ENCODE results near the gene CTPS2. TPM values are rescaled to one million over a fixed set of nuclear protein-coding genes. Genes with fewer than 3 reads are reported as not detected.
A peak's percentile ranks its signal among the peaks of the same experiment; 100 is the strongest.

The CTPS2 gene
- polyA plus RNA-seq, 4 donors: 10.3 to 57.0 (median 29.9) TPM

DNA sequence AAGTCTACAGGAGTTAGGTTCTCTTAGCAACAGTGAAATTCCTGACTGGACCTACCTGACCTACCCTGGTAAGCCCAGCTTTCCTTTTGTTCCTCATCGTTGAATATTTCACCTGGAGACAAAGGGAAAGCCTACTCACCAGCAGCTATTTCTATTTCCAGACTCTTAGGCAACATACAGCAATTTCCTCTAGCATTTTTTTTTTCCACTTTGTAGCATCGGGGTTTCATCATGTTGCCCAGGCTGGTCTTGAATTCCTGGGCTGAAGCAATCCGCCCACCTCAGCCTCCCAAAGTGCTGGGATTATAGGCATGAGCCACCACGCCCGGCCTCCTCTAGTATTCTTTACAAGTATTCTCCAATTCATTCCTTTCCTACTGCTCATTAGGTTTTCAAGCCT, 69.3 kb downstream of the CTPS2 start:
- Histone ChIP-seq H3K36me3 (ENCODE audit: control insufficient read depth in 3 of 3, insufficient read depth in 2 of 3, low read depth in 1 of 3, low read length in 3 of 3) (peaks cover 0 to 19% (median 0%) of the 10 kb centered on the region in 3 donors), H3K9me3 (ENCODE audit: control insufficient read depth in 2 of 2, insufficient read depth in 1 of 2, low read depth in 1 of 2, low read length in 1 of 2) (no peaks in the 10 kb centered on the region), H3K27ac (ENCODE audit: low read depth in 1 of 3, low read length in 2 of 3) (peak overlapping the region in 2 of 3 donors; percentile 2 to 28), H3K27me3 (ENCODE audit: control insufficient read depth in 3 of 3, insufficient read depth in 3 of 3, low read length in 3 of 3) (no peaks in the 10 kb centered on the region), H3K4me1 (ENCODE audit: control insufficient read depth in 3 of 3, insufficient read depth in 2 of 3, low read depth in 1 of 3, low read length in 2 of 3) (peaks cover 0 to 29% (median 0%) of the 10 kb centered on the region in 3 donors), H3K4me3 (ENCODE audit: low read depth in 1 of 3, low read length in 3 of 3) (no peak overlapping the region)
- DNase-seq (peak in 1 of 2 donors; percentile 37), FAIRE-seq (no peak)
- WGBS, 3 donors: 64 to 79% (median 75%) methylated on average over 5 of the region's 5 CpGs

DNA sequence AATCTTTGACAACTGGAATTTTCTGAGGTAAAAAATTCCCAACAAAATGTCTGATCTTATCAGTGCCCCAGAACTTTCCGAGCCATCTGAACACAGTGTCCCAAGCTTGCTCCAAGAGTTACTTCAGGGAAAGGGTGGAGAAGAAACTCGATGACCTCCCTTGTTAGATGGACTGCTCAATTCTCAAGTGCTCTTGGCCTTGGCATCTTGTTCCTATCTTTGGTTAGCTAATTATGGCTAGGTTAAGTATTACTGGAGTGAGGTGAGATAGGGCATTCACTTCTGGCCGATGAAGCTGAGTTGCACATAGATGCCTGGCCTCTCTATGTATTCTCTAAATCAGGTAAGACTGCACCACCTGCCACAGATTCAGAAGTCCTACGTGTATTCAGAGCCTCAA, 71.6 kb downstream of the CTPS2 start:
- Histone ChIP-seq H3K36me3 (ENCODE audit: control insufficient read depth in 3 of 3, insufficient read depth in 2 of 3, low read depth in 1 of 3, low read length in 3 of 3) (peaks cover 0 to 23% (median 0%) of the 10 kb centered on the region in 3 donors), H3K9me3 (ENCODE audit: control insufficient read depth in 2 of 2, insufficient read depth in 1 of 2, low read depth in 1 of 2, low read length in 1 of 2) (no peaks in the 10 kb centered on the region), H3K4me1 (ENCODE audit: control insufficient read depth in 3 of 3, insufficient read depth in 2 of 3, low read depth in 1 of 3, low read length in 2 of 3) (peaks cover 0 to 24% (median 0%) of the 10 kb centered on the region in 3 donors), H3K27me3 (ENCODE audit: control insufficient read depth in 3 of 3, insufficient read depth in 3 of 3, low read length in 3 of 3) (no peaks in the 10 kb centered on the region), H3K27ac (ENCODE audit: low read depth in 1 of 3, low read length in 2 of 3) (peak overlapping the region in 1 of 3 donors; percentile 1), H3K4me3 (ENCODE audit: low read depth in 1 of 3, low read length in 3 of 3) (no peak overlapping the region)
- 36 to 70% (median 66%) methylated on average over 4 of the region's 4 CpGs for WGBS, 3 donors
- DNase-seq (peak in 1 of 2 donors; percentile 81), FAIRE-seq (peak; percentile 36)

- Histone ChIP-seq H3K4me1 (ENCODE audit: control insufficient read depth in 3 of 3, insufficient read depth in 2 of 3, low read depth in 1 of 3, low read length in 2 of 3) (peaks cover 0 to 16% (median 0%) of the 10 kb centered on the region in 3 donors), H3K27me3 (ENCODE audit: control insufficient read depth in 3 of 3, insufficient read depth in 3 of 3, low read length in 3 of 3) (no peaks in the 10 kb centered on the region), H3K36me3 (ENCODE audit: control insufficient read depth in 3 of 3, insufficient read depth in 2 of 3, low read depth in 1 of 3, low read length in 3 of 3) (peaks cover 0 to 23% (median 0%) of the 10 kb centered on the region in 3 donors), H3K9me3 (ENCODE audit: control insufficient read depth in 2 of 2, insufficient read depth in 1 of 2, low read depth in 1 of 2, low read length in 1 of 2) (no peaks in the 10 kb centered on the region), H3K4me3 (ENCODE audit: low read depth in 1 of 3, low read length in 3 of 3) (no peak overlapping the region), H3K27ac (ENCODE audit: low read depth in 1 of 3, low read length in 2 of 3) (peak overlapping the region in 2 of 3 donors; percentile 22 to 31)
- FAIRE-seq (no peak), DNase-seq (no peak)
- WGBS, 3 donors: 77 to 83% (median 78%) methylated on average over 6 of the region's 6 CpGs
Measured at GRCh38 chrX:16639966-16640365, 72.5 kb downstream of the CTPS2 start.

DNA sequence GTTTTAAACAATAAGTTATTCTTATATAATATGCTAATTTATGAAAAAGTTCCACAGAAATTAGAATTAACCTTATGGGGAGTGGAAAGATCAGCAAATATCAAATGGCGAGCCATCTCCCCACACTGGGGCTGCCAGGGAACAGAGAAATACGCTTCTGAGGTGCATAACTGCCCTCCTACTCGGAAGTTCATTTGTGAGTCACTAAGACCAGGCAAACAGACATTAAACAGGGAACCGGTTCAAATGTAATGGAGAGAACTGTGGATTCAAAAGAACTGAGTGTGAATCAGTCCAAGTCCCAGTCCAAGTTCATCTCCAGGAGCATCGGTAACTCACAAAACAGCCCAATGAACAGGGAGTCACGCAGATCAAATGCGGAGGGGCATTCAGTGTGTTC, 73.9 kb downstream of the CTPS2 start:
- no peak for FAIRE-seq
- no peak for DNase-seq
- Histone ChIP-seq H3K36me3 (ENCODE audit: control insufficient read depth in 3 of 3, insufficient read depth in 2 of 3, low read depth in 1 of 3, low read length in 3 of 3) (peaks cover 0 to 25% (median 0%) of the 10 kb centered on the region in 3 donors), H3K9me3 (ENCODE audit: control insufficient read depth in 2 of 2, insufficient read depth in 1 of 2, low read depth in 1 of 2, low read length in 1 of 2) (no peaks in the 10 kb centered on the region), H3K4me3 (ENCODE audit: low read depth in 1 of 3, low read length in 3 of 3) (no peak overlapping the region), H3K4me1 (ENCODE audit: control insufficient read depth in 3 of 3, insufficient read depth in 2 of 3, low read depth in 1 of 3, low read length in 2 of 3) (peaks cover 0 to 16% (median 0%) of the 10 kb centered on the region in 3 donors), H3K27ac (ENCODE audit: low read depth in 1 of 3, low read length in 2 of 3) (no peak overlapping the region), H3K27me3 (ENCODE audit: control insufficient read depth in 3 of 3, insufficient read depth in 3 of 3, low read length in 3 of 3) (no peaks in the 10 kb centered on the region)
- 86 to 95% (median 94%) methylated on average over 7 of the region's 7 CpGs for WGBS, 3 donors

DNA sequence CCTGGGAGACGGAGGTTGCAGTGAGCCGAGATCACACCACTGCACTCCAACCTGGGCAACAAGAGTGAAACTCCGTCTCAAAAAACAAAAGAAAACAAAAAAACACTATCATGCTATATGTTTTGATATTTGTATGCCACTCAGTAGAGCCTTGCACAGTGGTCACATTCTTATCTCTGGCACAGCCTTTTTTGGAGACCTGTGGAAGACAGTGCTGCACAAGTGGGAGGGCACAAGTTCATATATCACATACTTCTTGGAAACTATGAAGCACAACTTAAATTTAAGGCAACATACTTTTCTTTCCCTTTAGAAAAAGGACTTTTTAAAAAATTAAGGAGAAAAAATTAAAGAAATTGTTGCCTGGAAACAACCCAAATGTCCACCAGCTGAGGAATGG, 76.9 kb downstream of the CTPS2 start:
- H3K4me3 ChIP-seq (ENCODE audit: low read depth in 1 of 3, low read length in 3 of 3): no peak overlapping the region
- H3K36me3 ChIP-seq (ENCODE audit: control insufficient read depth in 3 of 3, insufficient read depth in 2 of 3, low read depth in 1 of 3, low read length in 3 of 3): peaks cover 0 to 26% (median 0%) of the 10 kb centered on the region in 3 donors
- no peaks in the 10 kb centered on the region for H3K27me3 ChIP-seq (ENCODE audit: control insufficient read depth in 3 of 3, insufficient read depth in 3 of 3, low read length in 3 of 3)
- no peak overlapping the region for H3K27ac ChIP-seq (ENCODE audit: low read depth in 1 of 3, low read length in 2 of 3)
- peaks cover 0 to 5% (median 0%) of the 10 kb centered on the region in 3 donors for H3K4me1 ChIP-seq (ENCODE audit: control insufficient read depth in 3 of 3, insufficient read depth in 2 of 3, low read depth in 1 of 3, low read length in 2 of 3)
- FAIRE-seq: no peak
- no peak for DNase-seq
- no peaks in the 10 kb centered on the region for H3K9me3 ChIP-seq (ENCODE audit: control insufficient read depth in 2 of 2, insufficient read depth in 1 of 2, low read depth in 1 of 2, low read length in 1 of 2)
- WGBS, 3 donors: 95 to 100% (median 96%) methylated on average over 1 to 3 of the region's 3 CpGs

DNA sequence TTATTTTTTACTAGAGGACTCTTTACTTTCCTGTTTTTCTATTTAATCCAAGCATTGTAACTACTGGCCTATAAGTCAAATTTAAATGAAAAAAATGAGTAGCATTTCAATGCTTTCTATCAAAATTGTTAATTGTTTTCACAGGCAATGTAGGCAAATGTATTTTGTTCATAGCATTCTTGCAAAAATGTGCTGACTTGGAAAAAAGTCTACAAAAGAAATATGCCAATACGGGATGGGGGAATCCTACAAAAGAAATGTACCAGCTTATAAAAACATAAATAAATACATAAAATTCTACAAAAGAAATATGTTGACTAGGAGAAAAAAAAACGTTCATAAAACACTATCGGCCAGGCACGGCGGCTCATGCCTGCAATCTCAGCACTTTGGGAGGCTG, 77.4 kb downstream of the CTPS2 start:
- DNase-seq (no peak), FAIRE-seq (no peak)
- Histone ChIP-seq H3K36me3 (ENCODE audit: control insufficient read depth in 3 of 3, insufficient read depth in 2 of 3, low read depth in 1 of 3, low read length in 3 of 3) (peaks cover 0 to 23% (median 0%) of the 10 kb centered on the region in 3 donors), H3K27ac (ENCODE audit: low read depth in 1 of 3, low read length in 2 of 3) (no peak overlapping the region), H3K9me3 (ENCODE audit: control insufficient read depth in 2 of 2, insufficient read depth in 1 of 2, low read depth in 1 of 2, low read length in 1 of 2) (no peaks in the 10 kb centered on the region), H3K27me3 (ENCODE audit: control insufficient read depth in 3 of 3, insufficient read depth in 3 of 3, low read length in 3 of 3) (no peaks in the 10 kb centered on the region), H3K4me1 (ENCODE audit: control insufficient read depth in 3 of 3, insufficient read depth in 2 of 3, low read depth in 1 of 3, low read length in 2 of 3) (peaks cover 0 to 2% (median 0%) of the 10 kb centered on the region in 3 donors), H3K4me3 (ENCODE audit: low read depth in 1 of 3, low read length in 3 of 3) (no peak overlapping the region)
- 83 to 97% (median 95%) methylated on average over 5 of the region's 5 CpGs for WGBS, 3 donors

GRCh38 chrX:16633754-16634153, 78.7 kb downstream of the CTPS2 start:
- FAIRE-seq (no peak), DNase-seq (no peak)
- Histone ChIP-seq H3K4me1 (ENCODE audit: control insufficient read depth in 3 of 3, insufficient read depth in 2 of 3, low read depth in 1 of 3, low read length in 2 of 3) (peaks cover 0 to 5% (median 0%) of the 10 kb centered on the region in 3 donors), H3K36me3 (ENCODE audit: control insufficient read depth in 3 of 3, insufficient read depth in 2 of 3, low read depth in 1 of 3, low read length in 3 of 3) (peaks cover 0 to 21% (median 0%) of the 10 kb centered on the region in 3 donors), H3K27me3 (ENCODE audit: control insufficient read depth in 3 of 3, insufficient read depth in 3 of 3, low read length in 3 of 3) (peaks cover 0 to 4% (median 0%) of the 10 kb centered on the region in 3 donors), H3K4me3 (ENCODE audit: low read depth in 1 of 3, low read length in 3 of 3) (no peak overlapping the region), H3K9me3 (ENCODE audit: control insufficient read depth in 2 of 2, insufficient read depth in 1 of 2, low read depth in 1 of 2, low read length in 1 of 2) (no peaks in the 10 kb centered on the region), H3K27ac (ENCODE audit: low read depth in 1 of 3, low read length in 2 of 3) (peak overlapping the region in 1 of 3 donors; percentile 65)
- WGBS, 3 donors: 19 to 41% (median 33%) methylated on average over 4 of the region's 4 CpGs

GRCh38 chrX:16629909-16630308, 82.6 kb downstream of the CTPS2 start:
- peak overlapping the region in 1 of 3 donors; percentile 18 for H3K27ac ChIP-seq (ENCODE audit: low read depth in 1 of 3, low read length in 2 of 3)
- FAIRE-seq (no peak), DNase-seq (no peak)
- H3K4me1 ChIP-seq (ENCODE audit: control insufficient read depth in 3 of 3, insufficient read depth in 2 of 3, low read depth in 1 of 3, low read length in 2 of 3): peaks cover 0 to 8% (median 0%) of the 10 kb centered on the region in 3 donors
- no peaks in the 10 kb centered on the region for H3K9me3 ChIP-seq (ENCODE audit: control insufficient read depth in 2 of 2, insufficient read depth in 1 of 2, low read depth in 1 of 2, low read length in 1 of 2)
- 47 to 74% (median 62%) methylated on average over 4 of the region's 4 CpGs for WGBS, 3 donors
- peaks cover 0 to 17% (median 0%) of the 10 kb centered on the region in 3 donors for H3K36me3 ChIP-seq (ENCODE audit: control insufficient read depth in 3 of 3, insufficient read depth in 2 of 3, low read depth in 1 of 3, low read length in 3 of 3)
- H3K4me3 ChIP-seq (ENCODE audit: low read depth in 1 of 3, low read length in 3 of 3): no peak overlapping the region
- peaks cover 0 to 4% (median 0%) of the 10 kb centered on the region in 3 donors for H3K27me3 ChIP-seq (ENCODE audit: control insufficient read depth in 3 of 3, insufficient read depth in 3 of 3, low read length in 3 of 3)

Data from small intestine (tissue), 7 donors.